ENCODE data around the gene CRYGA.
"Not testable (repeated sequence)": the region's sequence is repeated elsewhere in the genome, so short reads cannot be mapped to it uniquely, and the experiment has no call there.

Gene CRYGA

GRCh38 chr2:208112969-208113368 is 50.4 kb downstream of the CRYGA start:
- Histone ChIP-seq H3K27me3 (ENCODE audit: control insufficient read depth, insufficient read depth, low read length) (no peaks in the 10 kb centered on the region), H3K9ac (ENCODE audit: low read depth, low read length) (no peak overlapping the region), H3K4me3 (ENCODE audit: low read depth, low read length) (peak overlapping the region; percentile 46)

GRCh38 chr2:208112273-208112745 is 51.1 kb downstream of the CRYGA start:
- Histone ChIP-seq H3K4me1 (ENCODE audit: control insufficient read depth, insufficient read depth, low read length) (peaks cover 11% of the 10 kb centered on the region), H3K4me3 (ENCODE audit: low read depth, low read length) (peak overlapping the region; percentile 46)
- not testable (repeated sequence) for H3K9me3 ChIP-seq (ENCODE audit: control insufficient read depth, insufficient read depth, low read length); H3K36me3 ChIP-seq (ENCODE audit: control insufficient read depth, insufficient read depth, low read length); H3K9ac ChIP-seq (ENCODE audit: low read depth, low read length); H3K27me3 ChIP-seq (ENCODE audit: control insufficient read depth, insufficient read depth, low read length)

More at GRCh38 chr2:208112969-208113368, 50.4 kb downstream of the CRYGA start:
- Histone ChIP-seq H3K36me3 (ENCODE audit: control insufficient read depth, insufficient read depth, low read length) (no peaks in the 10 kb centered on the region), H3K4me1 (ENCODE audit: control insufficient read depth, insufficient read depth, low read length) (peaks cover 11% of the 10 kb centered on the region), H3K9me3 (ENCODE audit: control insufficient read depth, insufficient read depth, low read length) (no peaks in the 10 kb centered on the region)

All from iPS-15b (cell line).